HG02973 (cell line): ENCODE measurements around the gene MRPL11.

ENCODE experiments used
- ATAC-seq: cut with Tn5 transposase; IDR thresholded peaks from one replicate; pipeline ENCODE4 v1.9.1; 2021; ENCODE audit warnings: moderate library complexity; ENCODE audit not compliant: unreplicated experiment

Gene MRPL11

GRCh38 chr11:66438504-66439466 is at the start of gene MRPL11:
Gene MRPL11, minus strand, starts transcription at chr11:66438848. Its CDS starts 94 bp downstream, at chr11:66438754.
- peak; percentile 87 for ATAC-seq

- no peak for ATAC-seq
These were observed 46.2 kb upstream of the MRPL11 start for GRCh38 chr11:66484806-66485380.

- peak; percentile 75 for ATAC-seq
These were observed 41.7 kb upstream of the MRPL11 start, which contains the start of gene DPP3 for GRCh38 chr11:66480117-66480938. Gene DPP3, plus strand, starts transcription at chr11:66480434. Its CDS starts 1,767 bp downstream, at chr11:66482201.

GRCh38 chr11:66479394-66480116 is 40.9 kb upstream of the MRPL11 start:
- ATAC-seq = no peak

- no peak for ATAC-seq
These were observed 40.2 kb upstream of the MRPL11 start for GRCh38 chr11:66478729-66479393.

- ATAC-seq = no peak
These were observed 38.9 kb upstream of the MRPL11 start for GRCh38 chr11:66477263-66478201.

GRCh38 chr11:66476841-66477251 is 38.2 kb upstream of the MRPL11 start:
- no peak for ATAC-seq

GRCh38 chr11:66476173-66476840 is 37.7 kb upstream of the MRPL11 start:
- no peak for ATAC-seq

GRCh38 chr11:66475349-66476172 is 36.9 kb upstream of the MRPL11 start:
- no peak for ATAC-seq

GRCh38 chr11:66473608-66474515 is 35.2 kb upstream of the MRPL11 start:
- no peak for ATAC-seq

- ATAC-seq = no peak
These were observed 34.5 kb upstream of the MRPL11 start for GRCh38 chr11:66473167-66473566.

GRCh38 chr11:66472054-66472453 is 33.4 kb upstream of the MRPL11 start:
- ATAC-seq = no peak

- ATAC-seq = no peak
These were observed 32.5 kb upstream of the MRPL11 start for GRCh38 chr11:66471142-66471541.

- ATAC-seq = no peak
These were observed 31.4 kb upstream of the MRPL11 start for GRCh38 chr11:66470015-66470414.

- ATAC-seq = no peak
These were observed 30.8 kb upstream of the MRPL11 start for GRCh38 chr11:66469441-66469840.

GRCh38 chr11:66468691-66469090 is 30.0 kb upstream of the MRPL11 start:
- no peak for ATAC-seq
